Neural progenitor cell (in vitro differentiated cells): ENCODE results near the gene PCDH18.

Experiments used
- EZH2 ChIP-seq: fragments of 200-600 bp; sonication (generic); IDR thresholded peaks from 2 replicates; pipeline ENCODE4 v1.6.1; 2017; ENCODE audit warnings: antibody characterized with exemption, mild to moderate bottlenecking, moderate library complexity
- TF ChIP-seq, protein P1 (sequence below): fragments of 200-600 bp; sonication (generic); IDR thresholded peaks from 2 replicates; pipeline ENCODE4 v1.5.1; 2017; ENCODE audit warnings: antibody characterized with exemption, mild to moderate bottlenecking

DNA sequence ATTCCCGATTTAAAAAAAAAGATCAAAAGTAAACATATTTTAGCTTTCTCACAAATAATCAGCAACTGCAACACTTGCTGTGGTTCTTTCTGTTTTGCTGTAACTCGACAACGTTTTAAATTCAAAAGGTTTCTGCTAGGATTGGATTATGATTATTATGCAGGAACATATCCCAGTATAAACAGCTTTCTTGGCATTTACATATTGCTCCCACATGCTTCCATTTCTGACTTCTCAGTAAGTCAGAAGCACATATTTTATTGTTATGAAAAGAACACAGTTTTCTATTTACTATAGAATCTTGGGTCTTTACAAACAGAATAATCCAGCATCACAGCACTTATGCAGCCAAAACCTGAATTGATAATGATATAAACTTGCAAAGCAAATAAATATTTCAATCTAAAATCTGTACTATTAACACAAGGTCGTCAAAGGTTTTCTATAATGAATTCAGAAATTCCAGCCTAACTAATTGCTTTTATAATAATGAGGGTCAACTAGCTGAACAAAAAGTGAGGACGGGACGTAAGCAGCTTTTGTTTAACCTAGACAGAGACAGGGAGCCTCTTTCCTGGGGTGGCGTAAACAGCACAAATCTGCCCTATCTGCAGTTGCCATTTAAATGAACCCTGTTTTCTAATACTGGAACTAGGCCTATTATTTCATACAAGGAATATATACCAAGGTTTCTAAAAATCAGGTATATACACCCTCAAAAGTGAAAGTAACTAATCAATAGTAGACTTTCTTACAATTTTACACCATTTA, 9.8 kb upstream of the PCDH18 start:
- TF ChIP-seq, protein P1, sequence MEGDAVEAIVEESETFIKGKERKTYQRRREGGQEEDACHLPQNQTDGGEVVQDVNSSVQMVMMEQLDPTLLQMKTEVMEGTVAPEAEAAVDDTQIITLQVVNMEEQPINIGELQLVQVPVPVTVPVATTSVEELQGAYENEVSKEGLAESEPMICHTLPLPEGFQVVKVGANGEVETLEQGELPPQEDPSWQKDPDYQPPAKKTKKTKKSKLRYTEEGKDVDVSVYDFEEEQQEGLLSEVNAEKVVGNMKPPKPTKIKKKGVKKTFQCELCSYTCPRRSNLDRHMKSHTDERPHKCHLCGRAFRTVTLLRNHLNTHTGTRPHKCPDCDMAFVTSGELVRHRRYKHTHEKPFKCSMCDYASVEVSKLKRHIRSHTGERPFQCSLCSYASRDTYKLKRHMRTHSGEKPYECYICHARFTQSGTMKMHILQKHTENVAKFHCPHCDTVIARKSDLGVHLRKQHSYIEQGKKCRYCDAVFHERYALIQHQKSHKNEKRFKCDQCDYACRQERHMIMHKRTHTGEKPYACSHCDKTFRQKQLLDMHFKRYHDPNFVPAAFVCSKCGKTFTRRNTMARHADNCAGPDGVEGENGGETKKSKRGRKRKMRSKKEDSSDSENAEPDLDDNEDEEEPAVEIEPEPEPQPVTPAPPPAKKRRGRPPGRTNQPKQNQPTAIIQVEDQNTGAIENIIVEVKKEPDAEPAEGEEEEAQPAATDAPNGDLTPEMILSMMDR = no peak
- no peak for TF ChIP-seq EZH2
